ENCODE measurements around the gene HPS3. TPM values are rescaled to one million over a fixed set of nuclear protein-coding genes. Genes with fewer than 3 reads are reported as not detected.

HPS3 gene
- total RNA-seq, 2 donors from 2014 or later: 5.9 to 6.7 TPM

DNA sequence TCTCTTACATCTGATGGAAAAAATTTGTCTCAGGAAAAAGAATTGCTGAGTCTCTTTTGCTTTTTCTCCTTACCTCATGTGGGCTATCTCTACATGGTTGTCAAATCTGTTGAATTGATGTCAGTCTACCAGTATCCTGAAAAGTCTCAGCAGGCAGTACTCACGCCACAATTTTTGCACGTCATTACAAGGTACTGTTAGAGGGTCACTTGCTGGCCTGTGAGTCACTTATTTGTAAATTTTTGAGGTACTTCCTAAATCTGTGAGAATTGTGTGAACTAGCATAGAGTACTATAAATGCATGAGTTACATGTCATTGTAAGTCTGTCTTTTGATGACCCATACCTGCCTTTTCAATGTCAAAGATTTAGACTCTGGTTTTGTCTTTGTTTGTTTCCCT lies 15.9 kb downstream of the HPS3 start:
- no peaks in the 10 kb centered on the region for H3K27me3 ChIP-seq
- H3K36me3 ChIP-seq: peaks cover 13% of the 10 kb centered on the region
- no peaks in the 10 kb centered on the region for H3K9me3 ChIP-seq
- H3K4me3 ChIP-seq: no peak overlapping the region
- TF ChIP-seq, protein P1, sequence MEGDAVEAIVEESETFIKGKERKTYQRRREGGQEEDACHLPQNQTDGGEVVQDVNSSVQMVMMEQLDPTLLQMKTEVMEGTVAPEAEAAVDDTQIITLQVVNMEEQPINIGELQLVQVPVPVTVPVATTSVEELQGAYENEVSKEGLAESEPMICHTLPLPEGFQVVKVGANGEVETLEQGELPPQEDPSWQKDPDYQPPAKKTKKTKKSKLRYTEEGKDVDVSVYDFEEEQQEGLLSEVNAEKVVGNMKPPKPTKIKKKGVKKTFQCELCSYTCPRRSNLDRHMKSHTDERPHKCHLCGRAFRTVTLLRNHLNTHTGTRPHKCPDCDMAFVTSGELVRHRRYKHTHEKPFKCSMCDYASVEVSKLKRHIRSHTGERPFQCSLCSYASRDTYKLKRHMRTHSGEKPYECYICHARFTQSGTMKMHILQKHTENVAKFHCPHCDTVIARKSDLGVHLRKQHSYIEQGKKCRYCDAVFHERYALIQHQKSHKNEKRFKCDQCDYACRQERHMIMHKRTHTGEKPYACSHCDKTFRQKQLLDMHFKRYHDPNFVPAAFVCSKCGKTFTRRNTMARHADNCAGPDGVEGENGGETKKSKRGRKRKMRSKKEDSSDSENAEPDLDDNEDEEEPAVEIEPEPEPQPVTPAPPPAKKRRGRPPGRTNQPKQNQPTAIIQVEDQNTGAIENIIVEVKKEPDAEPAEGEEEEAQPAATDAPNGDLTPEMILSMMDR (IDR thresholded peaks at IDR 0.05): no peak
- H3K4me1 ChIP-seq: no peaks in the 10 kb centered on the region
- no peak overlapping the region for H3K27ac ChIP-seq
- no peak for DNase-seq (ENCODE audit: low spot score)

DNA sequence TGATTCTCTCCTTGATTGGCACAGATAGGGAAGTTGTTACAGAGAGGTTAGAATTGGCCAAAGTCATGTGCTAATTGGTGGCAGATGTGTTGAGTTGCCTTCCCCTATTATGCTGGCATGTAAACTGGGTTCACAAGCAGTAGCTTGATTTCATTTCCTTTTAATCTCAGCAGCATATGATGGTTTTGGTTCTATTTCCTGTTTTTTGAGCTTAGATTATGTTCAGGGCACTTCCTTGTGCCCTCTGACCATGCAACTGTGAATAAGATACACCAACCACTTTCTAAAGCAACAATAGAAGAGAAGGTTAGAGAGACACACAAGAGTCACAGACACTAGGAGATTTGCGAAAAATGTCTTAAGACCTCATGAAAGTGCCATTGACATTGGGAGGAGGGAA lies 16.5 kb downstream of the HPS3 start:
- TF ChIP-seq, protein P1 (IDR thresholded peaks at IDR 0.05): no peak
- H3K4me1 ChIP-seq: no peaks in the 10 kb centered on the region
- peaks cover 20% of the 10 kb centered on the region for H3K36me3 ChIP-seq
- H3K27ac ChIP-seq: no peak overlapping the region
- H3K9me3 ChIP-seq: no peaks in the 10 kb centered on the region
- H3K4me3 ChIP-seq: no peak overlapping the region
- no peaks in the 10 kb centered on the region for H3K27me3 ChIP-seq
- no peak for DNase-seq (ENCODE audit: low spot score)

DNA sequence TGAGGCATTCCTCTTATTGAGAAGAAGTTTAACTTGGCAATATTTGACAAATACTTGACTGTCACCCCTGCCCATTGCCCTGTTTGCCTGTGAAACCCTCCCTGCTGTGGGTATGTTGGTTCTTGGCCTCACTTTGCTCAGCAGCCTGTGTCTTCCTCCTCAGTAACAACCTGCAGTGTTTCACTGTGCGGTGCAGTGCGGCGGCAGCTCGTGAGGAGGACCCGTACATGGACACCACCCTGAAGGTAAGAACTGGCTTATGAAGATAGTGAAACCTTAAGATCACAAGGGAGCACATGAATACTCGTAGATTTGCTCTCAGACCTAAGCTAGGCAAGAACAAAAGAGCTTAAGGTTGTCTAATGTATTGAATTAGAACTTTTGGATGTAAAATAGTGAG lies 21.0 kb downstream of the HPS3 start:
- TF ChIP-seq, protein P1 (IDR thresholded peaks at IDR 0.05): no peak
- Histone ChIP-seq H3K36me3 (peaks cover 19% of the 10 kb centered on the region), H3K9me3 (no peaks in the 10 kb centered on the region), H3K4me3 (no peak overlapping the region), H3K4me1 (peaks cover 0 to 11% of the 10 kb centered on the region in 2 donors), H3K27me3 (no peaks in the 10 kb centered on the region), H3K27ac (no peak overlapping the region)
- DNase-seq (ENCODE audit: low spot score): no peak

DNA sequence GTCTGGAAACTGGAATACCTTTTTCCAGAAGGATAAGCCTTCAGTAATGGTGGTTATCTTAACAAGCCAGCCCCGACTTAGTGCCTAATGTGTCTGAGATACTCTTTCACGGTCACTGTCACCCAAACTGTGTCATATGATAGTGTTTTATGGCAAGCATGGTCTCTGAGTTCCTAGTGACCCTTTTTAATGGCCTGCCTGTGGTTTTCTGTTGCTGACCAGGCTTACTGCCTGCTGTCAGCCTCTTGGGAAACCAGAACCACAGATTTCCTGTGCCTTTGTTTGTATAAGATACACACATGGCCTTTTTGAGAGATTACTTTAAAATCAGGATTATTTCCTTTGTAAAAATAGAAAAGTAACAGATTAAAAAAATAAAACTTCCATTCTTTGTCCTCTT lies 22.4 kb downstream of the HPS3 start:
- Histone ChIP-seq H3K27me3 (no peaks in the 10 kb centered on the region), H3K36me3 (peaks cover 7% of the 10 kb centered on the region), H3K27ac (no peak overlapping the region), H3K9me3 (no peaks in the 10 kb centered on the region), H3K4me3 (no peak overlapping the region), H3K4me1 (peaks cover 0 to 11% of the 10 kb centered on the region in 2 donors)
- TF ChIP-seq, protein P1 (IDR thresholded peaks at IDR 0.05): no peak
- DNase-seq (ENCODE audit: low spot score): no peak

DNA sequence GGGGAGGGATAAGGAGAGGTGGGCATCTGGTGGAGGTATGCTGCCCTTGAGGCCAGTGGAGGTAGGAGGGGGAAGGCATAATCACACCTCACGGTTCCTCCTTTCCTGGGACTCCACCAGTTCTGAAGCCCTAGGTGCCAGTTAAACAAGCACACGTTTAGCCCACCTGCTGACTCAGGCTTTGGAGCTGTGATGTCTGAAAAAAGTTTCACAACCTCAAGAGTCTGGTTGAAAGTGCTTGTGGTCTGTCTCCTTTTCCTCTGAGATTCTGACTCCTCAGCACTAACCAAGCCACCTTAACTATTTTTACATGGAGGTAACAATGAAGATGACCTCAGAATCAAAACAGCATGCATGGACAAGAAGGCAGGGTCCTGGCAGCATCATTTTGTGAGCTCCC lies 23.0 kb downstream of the HPS3 start:
- Histone ChIP-seq H3K4me3 (no peak overlapping the region), H3K27ac (no peak overlapping the region), H3K27me3 (no peaks in the 10 kb centered on the region), H3K36me3 (peaks cover 11% of the 10 kb centered on the region), H3K4me1 (peaks cover 0 to 11% of the 10 kb centered on the region in 2 donors), H3K9me3 (no peaks in the 10 kb centered on the region)
- DNase-seq (ENCODE audit: low spot score): no peak
- TF ChIP-seq, protein P1 (IDR thresholded peaks at IDR 0.05): no peak

DNA sequence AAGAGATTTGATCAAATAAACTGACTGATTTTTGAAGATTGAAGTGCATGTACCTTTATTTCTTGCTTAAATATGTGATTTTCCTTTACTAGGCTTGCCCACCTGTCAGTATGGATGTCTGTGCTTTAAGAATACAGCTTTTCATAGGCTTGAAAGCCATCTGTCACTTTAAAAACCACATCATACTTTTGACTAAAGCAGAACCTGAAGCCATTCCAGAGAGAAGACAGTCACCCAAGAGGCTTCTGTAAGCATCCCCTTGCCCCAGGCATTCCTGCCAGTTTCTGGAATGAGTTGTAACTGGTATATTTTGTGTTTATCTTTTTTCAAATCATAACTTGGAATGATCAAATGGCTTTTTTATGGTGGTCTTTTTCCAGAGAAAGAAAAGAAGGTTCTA lies 24.0 kb downstream of the HPS3 start:
- H3K36me3 ChIP-seq: peaks cover 20% of the 10 kb centered on the region
- H3K27ac ChIP-seq: no peak overlapping the region
- no peaks in the 10 kb centered on the region for H3K27me3 ChIP-seq
- no peak for DNase-seq (ENCODE audit: low spot score)
- H3K9me3 ChIP-seq: no peaks in the 10 kb centered on the region
- H3K4me1 ChIP-seq: peaks cover 0 to 11% of the 10 kb centered on the region in 2 donors
- TF ChIP-seq, protein P1 (IDR thresholded peaks at IDR 0.05): no peak
- no peak overlapping the region for H3K4me3 ChIP-seq

Data from right atrium auricular region (tissue), 2 donors.